Osteoblast (primary cell): Measurements from ENCODE around the gene FAM181A. TPM values are rescaled to one million over a fixed set of nuclear protein-coding genes. Genes with fewer than 3 reads are reported as not detected.

Experiments
- DNase-seq: peaks from one replicate; pipeline ENCODE4 v3.0.0; 2011; ENCODE audit warnings: low spot score, mixed read lengths; ENCODE audit not compliant: insufficient read length; ENCODE audit errors: missing footprints
- H2AFZ ChIP-seq: 2 replicates; pipeline ENCODE4 v1.6.0; 2011; ENCODE audit warnings: mild to moderate bottlenecking, low read length
- H3K27ac ChIP-seq: 2 replicates; pipeline ENCODE4 v1.5.1; 2011; ENCODE audit warnings: mild to moderate bottlenecking, low read depth, low read length, moderate library complexity
- H3K27me3 ChIP-seq: 2 replicates; pipeline ENCODE4 v1.6.0; 2012; ENCODE audit warnings: mild to moderate bottlenecking, control low read depth, inconsistent platforms, low read length, moderate library complexity; ENCODE audit not compliant: insufficient read depth
- H3K36me3 ChIP-seq: 2 replicates; pipeline ENCODE4 v1.5.1; 2011; ENCODE audit warnings: mild to moderate bottlenecking, low read length, control low read depth, moderate library complexity; ENCODE audit not compliant: insufficient read depth
- H3K4me1 ChIP-seq: 2 replicates; pipeline ENCODE4 v1.5.1; 2011; ENCODE audit warnings: mild to moderate bottlenecking, low read length, control low read depth, moderate library complexity; ENCODE audit not compliant: insufficient read depth
- H3K4me2 ChIP-seq: 2 replicates; pipeline ENCODE4 v1.6.0; 2011; ENCODE audit warnings: mild to moderate bottlenecking, low read length; ENCODE audit not compliant: insufficient read depth
- H3K4me3 ChIP-seq: fragments of 200-600 bp; sonication (generic); 3 replicates; pipeline ENCODE4 v1.5.1; 2012; ENCODE audit warnings: mild to moderate bottlenecking, low read length, inconsistent platforms; ENCODE audit not compliant: insufficient read depth
- H3K79me2 ChIP-seq: 2 replicates; pipeline ENCODE4 v1.6.0; 2012; ENCODE audit warnings: mild to moderate bottlenecking, low read length, control low read depth, inconsistent platforms; ENCODE audit not compliant: insufficient read depth
- H3K9me3 ChIP-seq: 2 replicates; pipeline ENCODE4 v1.5.1; 2011; ENCODE audit warnings: low read depth, low read length, control low read depth
- H4K20me1 ChIP-seq: 2 replicates; pipeline ENCODE4 v1.6.0; 2012; ENCODE audit warnings: mild to moderate bottlenecking, low read length, control low read depth; ENCODE audit not compliant: insufficient read depth
- CTCF ChIP-seq: IDR thresholded peaks from 2 replicates; pipeline ENCODE4 v1.5.1; 2011; ENCODE audit warnings: mild to moderate bottlenecking, low read depth, low read length, moderate library complexity; ENCODE audit errors: extremely low read depth
- total RNA-seq: library from RNA; depleted of rRNA; stranded (reverse); fragments of >200 nt; gene quantifications from 2 replicates; pipeline ENCODE4 v1.2.3, GENCODE V29; 2012

Gene FAM181A
- total RNA-seq, 1 donor = not detected

GRCh38 chr14:93880021-93880820 is 46.9 kb upstream of the FAM181A start:
- Histone ChIP-seq H3K4me3 (peak overlapping the region; percentile 30), H2AFZ (no peak overlapping the region), H3K9me3 (no peaks in the 10 kb centered on the region), H3K36me3 (no peaks in the 10 kb centered on the region), H4K20me1 (no peaks in the 10 kb centered on the region), H3K4me2 (peak overlapping the region; percentile 62), H3K4me1 (peaks cover 4% of the 10 kb centered on the region), H3K27ac (no peak overlapping the region), H3K27me3 (no peaks in the 10 kb centered on the region), H3K79me2 (no peaks in the 10 kb centered on the region)
- DNase-seq = no peak
- TF ChIP-seq CTCF = no peak

- H3K4me2 ChIP-seq = no peak overlapping the region
These were observed 42.2 kb upstream of the FAM181A start for GRCh38 chr14:93884950-93885349.

GRCh38 chr14:93888995-93889394 is 38.1 kb upstream of the FAM181A start:
- Histone ChIP-seq H3K4me1 (no peaks in the 10 kb centered on the region), H3K36me3 (no peaks in the 10 kb centered on the region), H3K27ac (no peak overlapping the region), H4K20me1 (peaks cover 3% of the 10 kb centered on the region), H3K9me3 (no peaks in the 10 kb centered on the region), H3K4me2 (no peak overlapping the region), H3K79me2 (no peaks in the 10 kb centered on the region), H2AFZ (no peak overlapping the region), H3K27me3 (peaks cover 4% of the 10 kb centered on the region), H3K4me3 (no peak overlapping the region)
- no peak for TF ChIP-seq CTCF
- DNase-seq = no peak

More at GRCh38 chr14:93884950-93885349, 42.2 kb upstream of the FAM181A start:
- Histone ChIP-seq H2AFZ (no peak overlapping the region), H3K27me3 (peaks cover 4% of the 10 kb centered on the region), H3K4me1 (no peaks in the 10 kb centered on the region), H3K4me3 (no peak overlapping the region), H3K9me3 (no peaks in the 10 kb centered on the region), H3K27ac (no peak overlapping the region), H3K79me2 (no peaks in the 10 kb centered on the region), H3K36me3 (no peaks in the 10 kb centered on the region), H4K20me1 (no peaks in the 10 kb centered on the region)
- TF ChIP-seq CTCF = no peak
- DNase-seq = no peak

GRCh38 chr14:93889739-93890483 is 37.2 kb upstream of the FAM181A start:
- no peak for TF ChIP-seq CTCF
- no peak for DNase-seq
- no peaks in the 10 kb centered on the region for H3K4me1 ChIP-seq
- H3K79me2 ChIP-seq = no peaks in the 10 kb centered on the region
- H3K27ac ChIP-seq = no peak overlapping the region
- peaks cover 3% of the 10 kb centered on the region for H4K20me1 ChIP-seq
- H3K36me3 ChIP-seq = no peaks in the 10 kb centered on the region
- no peak overlapping the region for H2AFZ ChIP-seq
- H3K4me3 ChIP-seq = no peak overlapping the region
- H3K4me2 ChIP-seq = no peak overlapping the region
- H3K9me3 ChIP-seq = no peaks in the 10 kb centered on the region
- H3K27me3 ChIP-seq = peaks cover 7% of the 10 kb centered on the region
